ENCODE data around the gene USP15.
"Not testable (repeated sequence)": the region's sequence is repeated elsewhere in the genome, so short reads cannot be mapped to it uniquely, and the experiment has no call there.

The USP15 gene

DNA sequence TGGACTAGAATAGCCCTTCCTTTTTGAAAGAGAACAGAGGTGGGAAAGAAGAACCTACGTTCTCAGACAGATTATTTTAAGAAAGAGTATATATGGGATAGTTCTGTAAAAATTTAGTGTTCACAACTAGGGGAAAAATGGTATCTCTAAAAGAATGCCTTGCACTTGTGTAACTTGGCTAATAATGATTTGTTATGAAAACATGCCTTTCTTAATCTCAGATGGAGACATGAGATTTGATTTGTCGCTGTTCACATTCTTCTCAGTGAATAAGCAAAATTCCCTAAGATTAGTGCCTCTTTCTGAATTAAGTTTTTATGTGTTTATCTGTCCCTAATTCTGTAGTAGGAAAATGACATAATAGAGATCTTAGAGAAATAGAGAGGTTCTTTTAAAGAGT is 100.8 kb downstream of the USP15 start:
- H3K4me2 ChIP-seq (ENCODE audit: low read length), result no peak overlapping the region
- H3K9me3 ChIP-seq (replicated peaks; ENCODE audit: low read length), result no peaks in the 10 kb centered on the region
- H3K9ac ChIP-seq (ENCODE audit: low read depth, low read length), result no peak overlapping the region
- no peak overlapping the region for H3K4me3 ChIP-seq (ENCODE audit: low read length)
- peaks cover 4% of the 10 kb centered on the region for H3K36me3 ChIP-seq (ENCODE audit: insufficient read depth, low read length)
- H3K4me1 ChIP-seq (ENCODE audit: control insufficient read depth, insufficient read depth, low read length), result no peaks in the 10 kb centered on the region
- H3K27me3 ChIP-seq (ENCODE audit: control insufficient read depth, insufficient read depth, low read length), result no peaks in the 10 kb centered on the region

DNA sequence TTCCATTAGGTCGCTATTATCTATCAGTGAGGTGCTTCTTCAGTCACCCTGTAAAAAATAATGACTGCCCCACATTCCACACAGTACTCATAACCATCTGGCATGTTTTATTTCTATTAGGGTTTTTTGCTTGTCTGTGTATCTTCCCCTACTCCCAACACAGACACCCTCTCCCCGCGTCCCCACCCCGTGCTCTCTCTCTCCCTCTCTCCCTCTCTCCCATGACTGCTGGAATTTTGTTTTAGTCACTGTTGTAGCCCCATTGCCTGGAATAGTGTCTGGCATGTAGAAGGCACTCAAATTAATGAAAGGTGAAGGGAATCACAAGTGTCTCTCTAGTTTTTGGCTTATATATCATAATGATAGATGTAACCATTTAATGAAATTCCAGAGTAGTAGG is 103.3 kb downstream of the USP15 start:
- Histone ChIP-seq H3K9ac (ENCODE audit: low read depth, low read length) (no peak overlapping the region), H3K4me1 (ENCODE audit: control insufficient read depth, insufficient read depth, low read length) (no peaks in the 10 kb centered on the region), H3K36me3 (ENCODE audit: insufficient read depth, low read length) (peaks cover 4% of the 10 kb centered on the region), H3K4me2 (ENCODE audit: low read length) (no peak overlapping the region), H3K4me3 (ENCODE audit: low read length) (no peak overlapping the region), H3K9me3 (replicated peaks; ENCODE audit: low read length) (no peaks in the 10 kb centered on the region), H3K27me3 (ENCODE audit: control insufficient read depth, insufficient read depth, low read length) (no peaks in the 10 kb centered on the region)

DNA sequence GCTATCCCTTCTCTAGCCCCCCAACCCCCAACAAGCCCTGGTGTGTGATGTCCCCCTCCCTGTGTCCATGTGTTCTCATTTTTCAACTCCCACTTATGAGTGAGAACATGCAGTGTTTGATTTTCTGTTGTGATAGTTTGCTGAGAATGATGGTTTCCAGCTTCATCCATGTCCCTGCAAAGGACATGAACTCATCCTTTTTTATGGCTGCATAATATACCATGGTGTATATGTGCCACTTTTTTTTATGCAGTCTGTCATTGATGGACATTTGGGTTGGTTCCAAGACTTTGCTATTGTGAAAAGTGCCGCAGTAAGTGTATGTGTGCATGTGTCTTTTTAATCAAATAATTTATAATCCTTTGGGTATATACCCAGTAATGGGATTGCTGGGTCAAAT is 104.5 kb downstream of the USP15 start:
- not testable (repeated sequence) for H3K9ac ChIP-seq (ENCODE audit: low read depth, low read length); H3K27me3 ChIP-seq (ENCODE audit: control insufficient read depth, insufficient read depth, low read length); H3K4me1 ChIP-seq (ENCODE audit: control insufficient read depth, insufficient read depth, low read length); H3K4me3 ChIP-seq (ENCODE audit: low read length); H3K9me3 ChIP-seq (replicated peaks; ENCODE audit: low read length); H3K4me2 ChIP-seq (ENCODE audit: low read length); H3K36me3 ChIP-seq (ENCODE audit: insufficient read depth, low read length)

DNA sequence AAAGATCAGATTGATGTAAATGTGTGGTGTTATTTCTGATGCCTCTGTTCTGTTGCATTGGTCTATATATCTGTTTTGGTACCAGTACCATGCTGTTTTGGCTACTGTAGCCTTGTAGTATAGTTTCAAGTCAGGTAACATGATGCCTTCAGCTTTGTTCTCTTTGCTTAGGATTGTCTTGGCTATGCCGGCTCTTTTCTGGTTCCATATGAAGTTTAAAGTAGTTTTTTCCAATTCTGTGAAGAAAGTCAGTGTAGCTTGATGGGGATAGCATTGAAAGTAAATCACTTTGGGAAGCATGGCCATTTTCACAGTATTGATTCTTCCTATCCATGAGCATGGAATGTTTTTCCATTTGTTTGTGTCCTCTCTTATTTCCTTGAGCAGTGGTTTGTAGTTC is 105.6 kb downstream of the USP15 start:
- not testable (repeated sequence) for H3K9ac ChIP-seq (ENCODE audit: low read depth, low read length); H3K27me3 ChIP-seq (ENCODE audit: control insufficient read depth, insufficient read depth, low read length); H3K4me2 ChIP-seq (ENCODE audit: low read length); H3K4me1 ChIP-seq (ENCODE audit: control insufficient read depth, insufficient read depth, low read length); H3K9me3 ChIP-seq (replicated peaks; ENCODE audit: low read length); H3K36me3 ChIP-seq (ENCODE audit: insufficient read depth, low read length); H3K4me3 ChIP-seq (ENCODE audit: low read length)

DNA sequence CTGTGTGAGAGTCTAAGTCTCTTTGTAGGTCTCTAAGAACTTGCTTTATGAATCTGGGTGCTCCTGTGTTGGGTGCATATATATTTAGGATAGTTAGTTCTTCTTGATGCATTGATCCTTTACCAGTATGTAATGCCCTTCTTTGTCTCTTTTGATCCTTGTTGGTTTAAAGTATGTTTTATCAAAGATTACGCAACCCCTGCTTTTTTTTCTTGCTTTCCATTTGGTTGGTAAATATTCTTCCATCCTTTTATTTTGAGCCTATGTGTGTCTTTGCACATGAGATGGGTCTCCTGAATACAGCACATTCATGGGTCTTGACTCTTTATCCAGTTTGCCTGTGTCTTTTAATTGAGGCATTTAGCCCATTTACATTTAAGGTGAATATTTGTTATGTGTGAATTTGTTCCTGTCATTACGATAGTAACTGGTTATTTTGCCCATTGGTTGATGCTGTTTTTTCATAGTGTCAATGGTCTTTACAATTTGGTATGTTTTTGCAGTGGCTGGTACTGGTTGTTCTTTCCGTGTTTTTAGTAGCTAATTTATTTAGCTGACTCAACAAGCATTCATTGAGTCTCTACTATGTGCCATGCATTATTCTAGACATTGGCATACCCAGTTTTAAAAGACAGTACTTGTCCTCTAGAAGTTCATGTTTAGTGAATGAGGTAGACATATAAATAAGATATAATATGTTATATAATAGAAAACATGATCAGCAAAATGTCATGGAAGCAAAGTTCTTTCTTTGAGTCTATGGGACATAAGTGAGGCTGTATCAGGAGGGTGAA is 108.4 kb downstream of the USP15 start:
- H3K4me1 ChIP-seq (ENCODE audit: control insufficient read depth, insufficient read depth, low read length); H3K9ac ChIP-seq (ENCODE audit: low read depth, low read length); H3K27me3 ChIP-seq (ENCODE audit: control insufficient read depth, insufficient read depth, low read length); H3K36me3 ChIP-seq (ENCODE audit: insufficient read depth, low read length); H3K4me2 ChIP-seq (ENCODE audit: low read length); H3K4me3 ChIP-seq (ENCODE audit: low read length); H3K9me3 ChIP-seq (replicated peaks; ENCODE audit: low read length): not testable (repeated sequence)

DNA sequence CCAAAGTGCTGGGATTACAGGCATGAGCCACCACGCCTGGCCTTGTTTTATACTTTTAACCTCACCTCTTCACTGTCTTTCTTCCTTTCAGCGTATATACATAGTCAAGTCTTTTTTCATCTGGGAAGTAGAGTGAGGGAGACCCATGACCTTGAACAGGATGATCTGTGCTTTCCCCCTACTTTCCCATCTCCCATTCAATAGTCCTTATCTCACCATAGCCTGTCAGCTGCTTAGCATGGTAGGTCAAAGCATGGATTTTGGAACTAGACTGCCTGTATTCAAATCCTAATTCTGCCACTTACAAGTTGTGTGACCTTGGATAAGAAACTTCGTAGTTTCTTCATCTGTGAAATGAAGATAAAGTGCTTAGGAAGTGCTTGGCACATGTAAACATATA is 110.0 kb downstream of the USP15 start:
- Histone ChIP-seq H3K36me3 (ENCODE audit: insufficient read depth, low read length) (no peaks in the 10 kb centered on the region), H3K9ac (ENCODE audit: low read depth, low read length) (no peak overlapping the region), H3K9me3 (replicated peaks; ENCODE audit: low read length) (no peaks in the 10 kb centered on the region), H3K4me2 (ENCODE audit: low read length) (no peak overlapping the region), H3K27me3 (ENCODE audit: control insufficient read depth, insufficient read depth, low read length) (no peaks in the 10 kb centered on the region), H3K4me1 (ENCODE audit: control insufficient read depth, insufficient read depth, low read length) (no peaks in the 10 kb centered on the region), H3K4me3 (ENCODE audit: low read length) (no peak overlapping the region)

DNA sequence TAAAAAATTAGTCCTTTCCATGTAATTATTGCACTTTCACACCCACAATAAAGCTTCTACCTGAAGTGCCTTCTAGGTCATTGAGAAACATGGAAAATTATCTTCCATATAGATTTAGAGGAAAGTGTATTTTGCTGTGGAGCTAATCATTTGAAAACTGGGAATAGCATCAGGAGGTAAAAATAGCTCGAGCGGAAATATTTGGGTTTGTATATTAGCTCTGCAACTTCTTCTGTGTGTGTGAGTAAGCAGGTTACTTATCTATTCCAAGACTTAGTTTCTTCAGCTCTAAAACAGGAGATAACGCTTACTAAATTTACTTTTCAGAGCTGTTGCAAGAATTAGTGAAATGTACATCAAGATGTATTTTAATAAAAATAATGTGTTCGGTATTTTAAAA is 111.5 kb downstream of the USP15 start:
- H3K36me3 ChIP-seq (ENCODE audit: insufficient read depth, low read length), result no peaks in the 10 kb centered on the region
- no peaks in the 10 kb centered on the region for H3K27me3 ChIP-seq (ENCODE audit: control insufficient read depth, insufficient read depth, low read length)
- no peaks in the 10 kb centered on the region for H3K9me3 ChIP-seq (replicated peaks; ENCODE audit: low read length)
- H3K4me2 ChIP-seq (ENCODE audit: low read length), result no peak overlapping the region
- H3K9ac ChIP-seq (ENCODE audit: low read depth, low read length), result no peak overlapping the region
- H3K4me3 ChIP-seq (ENCODE audit: low read length), result no peak overlapping the region
- H3K4me1 ChIP-seq (ENCODE audit: control insufficient read depth, insufficient read depth, low read length), result no peaks in the 10 kb centered on the region

DNA sequence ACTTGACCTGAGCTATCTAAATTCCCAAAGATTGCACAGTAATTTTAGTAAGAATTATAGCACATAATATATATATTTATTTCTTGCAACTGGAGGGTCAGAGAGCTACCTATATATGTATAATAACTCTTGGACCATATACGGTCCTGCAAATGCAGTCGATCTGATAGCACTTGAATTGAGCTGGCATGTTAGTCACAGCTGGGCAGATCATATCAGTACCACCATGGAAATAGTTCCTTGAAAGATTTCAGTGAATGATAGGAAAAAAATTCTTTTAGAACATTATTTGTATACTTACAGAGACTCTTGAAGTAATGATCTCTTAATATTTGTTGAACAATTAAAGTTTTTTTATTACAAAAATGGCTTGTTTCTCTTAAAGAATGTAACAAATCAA is 111.9 kb downstream of the USP15 start:
- Histone ChIP-seq H3K36me3 (ENCODE audit: insufficient read depth, low read length) (no peaks in the 10 kb centered on the region), H3K9me3 (replicated peaks; ENCODE audit: low read length) (no peaks in the 10 kb centered on the region), H3K4me2 (ENCODE audit: low read length) (no peak overlapping the region), H3K27me3 (ENCODE audit: control insufficient read depth, insufficient read depth, low read length) (no peaks in the 10 kb centered on the region), H3K4me3 (ENCODE audit: low read length) (no peak overlapping the region), H3K4me1 (ENCODE audit: control insufficient read depth, insufficient read depth, low read length) (no peaks in the 10 kb centered on the region), H3K9ac (ENCODE audit: low read depth, low read length) (no peak overlapping the region)

DNA sequence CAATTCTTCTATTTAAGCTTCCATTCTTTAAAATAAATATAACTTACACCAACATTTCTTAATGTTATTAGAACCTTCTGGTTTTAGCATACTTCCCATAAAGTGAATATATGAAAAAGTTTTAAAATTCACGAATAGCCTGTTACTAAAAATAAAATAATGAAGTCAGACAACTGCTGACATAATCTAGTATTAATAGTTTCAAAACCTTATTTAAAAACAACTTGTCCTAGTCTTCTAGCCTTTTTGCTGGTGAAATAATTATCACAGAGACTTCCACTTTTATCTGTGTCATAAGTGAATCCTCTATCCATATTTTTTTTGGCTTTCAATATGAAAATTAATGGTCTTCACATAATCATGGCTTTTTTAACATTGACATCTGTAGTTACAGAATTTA is 112.6 kb downstream of the USP15 start:
- no peaks in the 10 kb centered on the region for H3K4me1 ChIP-seq (ENCODE audit: control insufficient read depth, insufficient read depth, low read length)
- no peaks in the 10 kb centered on the region for H3K36me3 ChIP-seq (ENCODE audit: insufficient read depth, low read length)
- H3K4me2 ChIP-seq (ENCODE audit: low read length), result no peak overlapping the region
- H3K9me3 ChIP-seq (replicated peaks; ENCODE audit: low read length), result no peaks in the 10 kb centered on the region
- H3K27me3 ChIP-seq (ENCODE audit: control insufficient read depth, insufficient read depth, low read length), result no peaks in the 10 kb centered on the region
- H3K9ac ChIP-seq (ENCODE audit: low read depth, low read length), result no peak overlapping the region
- no peak overlapping the region for H3K4me3 ChIP-seq (ENCODE audit: low read length)

DNA sequence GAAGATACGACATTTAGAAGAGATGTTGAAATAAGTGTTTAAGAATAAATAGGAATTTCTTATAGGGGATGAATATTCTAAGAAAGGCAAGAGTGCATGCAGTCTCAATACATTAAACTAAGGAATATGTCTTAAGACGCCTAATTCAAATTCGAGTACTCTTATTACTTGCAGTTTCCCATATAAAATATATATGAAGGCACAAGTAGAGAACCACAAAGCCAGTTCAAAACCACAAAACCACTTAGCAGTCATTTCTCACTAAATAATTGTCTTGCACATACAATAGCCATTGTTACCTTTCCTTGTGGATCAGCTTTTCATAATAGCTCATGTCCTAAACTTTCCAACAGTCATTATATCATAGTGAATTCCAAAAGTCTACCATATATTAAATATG is 115.4 kb downstream of the USP15 start:
- H3K4me3 ChIP-seq (ENCODE audit: low read length), result no peak overlapping the region
- H3K9ac ChIP-seq (ENCODE audit: low read depth, low read length), result no peak overlapping the region
- no peaks in the 10 kb centered on the region for H3K27me3 ChIP-seq (ENCODE audit: control insufficient read depth, insufficient read depth, low read length)
- H3K9me3 ChIP-seq (replicated peaks; ENCODE audit: low read length), result no peaks in the 10 kb centered on the region
- H3K4me2 ChIP-seq (ENCODE audit: low read length), result no peak overlapping the region
- H3K4me1 ChIP-seq (ENCODE audit: control insufficient read depth, insufficient read depth, low read length), result no peaks in the 10 kb centered on the region
- H3K36me3 ChIP-seq (ENCODE audit: insufficient read depth, low read length), result no peaks in the 10 kb centered on the region

DNA sequence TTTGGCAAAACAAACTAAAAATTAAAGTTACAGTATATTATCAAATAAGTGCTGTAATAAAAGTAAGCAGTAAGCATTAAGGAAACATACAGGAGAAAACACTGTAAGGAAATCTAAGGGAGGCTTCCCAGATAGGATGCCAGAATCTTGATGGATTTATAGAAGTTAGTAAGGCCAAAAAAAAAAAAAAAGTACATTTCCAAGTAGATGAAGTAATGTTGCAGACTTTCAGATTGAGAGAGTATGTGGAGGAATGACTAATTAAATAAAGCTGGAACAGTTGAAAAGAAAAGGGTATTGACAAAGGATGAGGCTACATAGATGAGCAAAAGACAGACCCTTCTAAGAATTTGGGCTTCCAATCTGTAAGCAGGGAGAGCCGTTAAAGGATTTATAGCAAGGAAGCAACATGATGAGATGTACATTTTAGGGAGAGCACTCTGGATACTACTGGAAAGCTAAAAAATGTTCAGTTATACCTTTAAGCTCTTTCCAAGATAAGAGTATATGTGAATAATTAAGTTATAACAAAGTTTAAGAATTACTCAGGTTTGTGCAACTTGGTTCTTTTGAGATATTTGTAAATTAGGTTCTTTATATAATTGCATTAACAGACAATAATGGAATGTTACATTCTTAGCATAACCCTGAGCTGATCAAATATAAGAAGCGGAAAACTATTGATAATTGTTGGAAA is 119.0 kb downstream of the USP15 start:
- H3K9ac ChIP-seq (ENCODE audit: low read depth, low read length), result no peak overlapping the region
- H3K36me3 ChIP-seq (ENCODE audit: insufficient read depth, low read length), result peaks cover 9% of the 10 kb centered on the region
- no peaks in the 10 kb centered on the region for H3K27me3 ChIP-seq (ENCODE audit: control insufficient read depth, insufficient read depth, low read length)
- H3K4me1 ChIP-seq (ENCODE audit: control insufficient read depth, insufficient read depth, low read length), result no peaks in the 10 kb centered on the region
- no peak overlapping the region for H3K4me2 ChIP-seq (ENCODE audit: low read length)
- no peak overlapping the region for H3K4me3 ChIP-seq (ENCODE audit: low read length)
- no peaks in the 10 kb centered on the region for H3K9me3 ChIP-seq (replicated peaks; ENCODE audit: low read length)

DNA sequence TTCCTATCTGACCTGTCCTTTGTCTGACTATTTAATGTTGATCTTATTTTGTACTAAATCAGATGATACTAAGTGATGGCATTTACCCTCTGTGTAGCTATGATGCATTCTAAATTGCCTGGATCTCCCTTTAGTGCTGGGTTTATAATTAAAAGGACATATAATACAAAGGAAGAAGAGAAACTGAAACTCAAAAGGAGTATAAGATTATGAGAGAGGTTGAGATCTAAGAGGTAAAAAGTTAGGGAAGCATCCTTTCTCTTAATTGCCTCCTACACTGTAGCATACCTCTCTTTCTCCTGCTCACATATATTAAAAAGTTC is 119.5 kb downstream of the USP15 start:
- Histone ChIP-seq H3K27me3 (ENCODE audit: control insufficient read depth, insufficient read depth, low read length) (no peaks in the 10 kb centered on the region), H3K4me2 (ENCODE audit: low read length) (no peak overlapping the region), H3K36me3 (ENCODE audit: insufficient read depth, low read length) (peaks cover 9% of the 10 kb centered on the region)

More for the DNA sequence above, 119.5 kb downstream of the USP15 start:
- H3K4me1 ChIP-seq (ENCODE audit: control insufficient read depth, insufficient read depth, low read length), result no peaks in the 10 kb centered on the region
- no peaks in the 10 kb centered on the region for H3K9me3 ChIP-seq (replicated peaks; ENCODE audit: low read length)
- H3K9ac ChIP-seq (ENCODE audit: low read depth, low read length), result no peak overlapping the region
- H3K4me3 ChIP-seq (ENCODE audit: low read length), result no peak overlapping the region
